Activated CD8-positive, alpha-beta memory T cell treated with anti-CD3 and anti-CD28 coated beads, Interleukin-2, amount 50 U/mL, for 48 hours (primary cell): ENCODE results near the gene LRP1-AS.

Experiments
- DNase-seq: peaks from one replicate; pipeline ENCODE4 v3.0.0-alpha.2; 2020

LRP1-AS gene

DNA sequence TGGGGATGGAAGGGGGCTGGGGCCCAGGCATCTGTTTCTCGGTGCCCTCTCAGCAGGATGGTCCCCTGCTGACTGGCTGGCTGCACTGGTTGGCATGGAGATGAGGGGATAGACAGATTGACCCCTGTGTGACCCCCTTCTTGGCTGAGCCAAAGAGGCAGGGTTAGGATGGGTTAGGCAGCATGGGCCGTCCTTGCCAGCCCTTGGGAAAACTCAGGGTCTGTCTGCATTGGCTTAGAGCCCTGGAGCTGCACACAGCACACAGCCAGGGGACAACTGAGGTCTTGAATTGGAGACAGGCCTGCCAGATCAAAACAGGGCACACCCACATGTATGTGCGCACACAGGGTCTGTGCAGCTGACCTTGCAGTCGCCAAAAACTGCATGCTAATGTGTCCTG is 11.2 kb upstream of the LRP1-AS start:
- DNase-seq, result no peak

DNA sequence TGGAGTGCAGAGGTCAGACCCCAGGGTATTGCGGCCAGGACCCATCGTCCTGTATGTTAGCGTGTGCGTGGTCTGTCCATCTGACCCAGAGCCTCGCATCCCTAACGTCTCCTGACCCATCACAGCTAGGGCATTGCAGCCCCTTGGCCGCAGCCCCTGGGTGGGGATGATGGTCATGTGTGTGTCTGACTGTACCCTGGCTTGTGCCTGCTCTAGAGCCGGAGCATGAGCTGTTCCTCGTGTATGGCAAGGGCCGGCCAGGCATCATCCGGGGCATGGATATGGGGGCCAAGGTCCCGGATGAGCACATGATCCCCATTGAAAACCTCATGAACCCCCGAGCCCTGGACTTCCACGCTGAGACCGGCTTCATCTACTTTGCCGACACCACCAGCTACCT is 10.8 kb upstream of the LRP1-AS start:
- DNase-seq, result no peak

DNA sequence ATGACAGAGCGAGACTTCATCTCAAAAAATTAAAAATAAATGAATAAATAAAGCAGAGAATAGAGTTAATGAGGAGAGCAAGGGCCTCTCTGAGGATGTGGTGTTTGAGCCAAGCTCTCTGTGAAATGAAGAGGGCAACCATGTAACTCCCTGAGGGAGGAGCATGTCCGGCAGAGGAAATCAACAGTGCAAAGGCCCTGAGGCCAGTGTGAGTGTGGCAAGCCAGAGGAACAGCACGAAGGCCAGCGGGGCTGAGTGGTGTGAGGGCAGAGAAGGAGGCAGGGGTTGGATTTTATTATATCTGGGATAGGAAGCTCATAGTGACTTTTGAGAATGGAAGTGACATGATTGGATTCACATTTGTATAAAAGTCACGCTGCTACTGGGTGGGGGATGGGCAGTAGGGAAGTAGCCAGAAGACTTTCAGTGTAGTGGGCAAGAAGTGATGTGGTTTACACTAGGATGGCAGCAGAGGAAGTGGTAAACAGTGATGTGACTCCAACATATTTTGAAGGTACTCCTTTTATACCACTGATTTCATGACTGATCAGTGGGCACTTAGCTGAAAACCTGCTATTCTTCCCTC is 10.3 kb upstream of the LRP1-AS start:
- DNase-seq, result no peak

DNA sequence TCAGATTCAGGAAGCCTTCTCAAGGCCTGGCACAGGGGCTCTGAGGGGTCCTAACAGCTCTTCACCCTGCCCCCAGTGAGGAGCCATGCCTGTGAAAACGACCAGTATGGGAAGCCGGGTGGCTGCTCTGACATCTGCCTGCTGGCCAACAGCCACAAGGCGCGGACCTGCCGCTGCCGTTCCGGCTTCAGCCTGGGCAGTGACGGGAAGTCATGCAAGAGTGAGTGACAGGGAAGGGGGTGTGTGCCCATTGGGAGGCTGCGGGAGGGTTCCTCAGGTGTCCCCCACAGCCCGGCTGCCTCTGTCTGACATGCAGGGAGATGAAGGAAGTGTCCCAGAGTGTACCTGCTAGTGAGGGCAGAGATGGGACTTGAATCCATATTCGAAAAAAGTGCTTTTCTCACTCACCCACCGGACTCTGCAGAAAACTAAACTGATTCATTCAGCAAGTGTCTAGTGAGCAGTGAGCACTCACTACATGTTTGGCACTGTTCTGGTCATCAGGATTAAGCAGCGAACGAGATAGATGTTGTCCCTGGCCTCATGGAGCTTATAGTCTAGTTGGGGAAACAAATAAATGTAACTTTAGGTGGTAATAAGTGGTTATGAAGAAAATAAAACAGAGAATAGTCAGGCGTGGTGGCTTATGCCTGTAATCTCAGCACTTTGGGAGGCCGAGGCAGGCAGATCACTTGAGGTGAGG is 9.4 kb upstream of the LRP1-AS start:
- DNase-seq, result no peak

DNA sequence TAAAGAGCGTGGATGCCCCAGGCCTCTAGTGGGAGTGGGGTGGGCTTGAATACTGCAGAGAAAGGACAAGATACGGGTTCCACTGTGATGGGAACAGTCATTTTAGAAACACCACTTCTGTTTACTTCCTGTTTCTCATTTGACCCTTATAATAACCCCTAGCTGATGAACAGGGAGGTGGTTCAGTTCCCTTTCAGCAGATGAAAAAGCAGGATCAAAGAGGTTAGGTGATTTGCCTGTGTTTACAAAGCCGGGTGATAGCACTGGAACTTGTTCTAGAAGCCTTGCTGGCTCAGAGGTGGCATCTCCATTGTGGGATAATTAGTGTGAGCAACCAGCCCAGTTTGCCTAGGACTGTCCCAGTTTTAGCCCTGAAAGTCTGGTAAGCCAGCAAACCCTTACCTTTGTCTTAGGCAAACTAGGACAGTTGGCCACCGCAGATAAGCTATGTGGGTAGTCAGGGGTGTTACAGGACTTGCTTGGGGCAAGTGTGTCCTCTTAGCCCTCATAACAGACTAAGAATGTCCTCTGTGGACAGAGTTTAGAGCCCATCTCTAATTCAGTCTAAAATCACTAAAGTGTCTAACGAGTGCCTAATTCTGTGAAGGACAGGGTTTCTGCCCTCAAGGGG is 7.5 kb upstream of the LRP1-AS start:
- DNase-seq, result no peak

DNA sequence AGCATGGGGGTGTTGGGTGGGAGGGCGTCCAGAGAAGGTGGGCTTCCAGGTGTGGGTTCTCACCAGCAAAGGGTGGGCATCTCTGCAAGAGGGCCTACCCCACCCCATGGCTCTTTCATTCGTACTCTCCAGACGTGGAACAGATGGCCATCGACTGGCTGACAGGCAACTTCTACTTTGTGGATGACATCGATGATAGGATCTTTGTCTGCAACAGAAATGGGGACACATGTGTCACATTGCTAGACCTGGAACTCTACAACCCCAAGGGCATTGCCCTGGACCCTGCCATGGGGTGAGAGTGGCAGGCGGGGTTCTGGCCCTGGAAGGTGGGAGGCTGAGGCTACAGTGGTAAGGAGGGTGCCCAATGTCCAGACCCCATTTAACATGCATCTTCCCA is 6.7 kb upstream of the LRP1-AS start:
- DNase-seq, result no peak

DNA sequence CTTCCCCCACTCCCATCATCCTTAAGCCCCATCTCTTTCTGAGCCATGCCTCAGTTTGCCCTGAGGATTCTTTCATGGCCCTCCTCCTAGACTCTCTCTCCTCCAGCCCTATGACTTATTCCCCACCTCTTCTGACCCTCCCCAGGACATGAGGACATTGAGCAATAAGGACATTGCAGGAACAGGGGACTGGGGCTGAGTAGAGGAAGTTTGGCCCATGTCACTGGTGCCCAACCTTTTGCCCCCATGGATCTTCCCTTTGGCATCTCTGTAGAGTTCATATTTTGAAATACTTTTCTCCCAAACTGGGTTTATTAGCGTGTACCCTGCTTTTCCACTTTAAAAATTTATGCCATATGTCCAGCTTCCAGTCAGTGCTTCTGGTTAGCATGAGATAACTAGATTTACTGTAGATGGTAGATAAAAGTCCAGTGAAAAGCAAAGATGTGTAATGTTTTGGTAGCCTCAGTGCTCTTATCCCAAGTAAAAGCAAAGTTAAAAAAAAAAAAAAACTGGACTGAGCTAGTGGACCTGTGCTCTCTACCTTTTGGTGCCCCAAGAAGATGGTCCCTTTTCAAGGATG is 6.1 kb upstream of the LRP1-AS start:
- DNase-seq, result no peak

DNA sequence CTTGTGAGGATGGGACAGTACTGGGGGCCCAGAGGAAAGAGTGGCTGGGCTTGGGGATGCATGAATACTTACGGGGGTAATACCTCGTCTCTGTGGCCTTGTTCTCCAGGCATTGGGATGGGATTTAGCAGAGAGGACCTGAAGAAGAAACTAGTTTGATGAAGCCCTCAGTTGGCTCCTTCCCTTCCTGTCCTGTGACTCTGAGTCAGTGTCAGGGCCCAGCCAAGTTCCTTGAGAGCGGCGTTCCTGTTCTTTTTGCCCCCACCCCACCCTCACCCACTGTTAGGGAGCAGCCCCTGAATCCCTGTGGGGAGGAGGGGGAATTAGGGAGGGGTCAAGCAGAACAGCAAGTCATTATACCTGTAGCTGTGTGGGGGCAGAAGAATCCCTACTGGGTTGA is 5.2 kb upstream of the LRP1-AS start:
- DNase-seq, result no peak

DNA sequence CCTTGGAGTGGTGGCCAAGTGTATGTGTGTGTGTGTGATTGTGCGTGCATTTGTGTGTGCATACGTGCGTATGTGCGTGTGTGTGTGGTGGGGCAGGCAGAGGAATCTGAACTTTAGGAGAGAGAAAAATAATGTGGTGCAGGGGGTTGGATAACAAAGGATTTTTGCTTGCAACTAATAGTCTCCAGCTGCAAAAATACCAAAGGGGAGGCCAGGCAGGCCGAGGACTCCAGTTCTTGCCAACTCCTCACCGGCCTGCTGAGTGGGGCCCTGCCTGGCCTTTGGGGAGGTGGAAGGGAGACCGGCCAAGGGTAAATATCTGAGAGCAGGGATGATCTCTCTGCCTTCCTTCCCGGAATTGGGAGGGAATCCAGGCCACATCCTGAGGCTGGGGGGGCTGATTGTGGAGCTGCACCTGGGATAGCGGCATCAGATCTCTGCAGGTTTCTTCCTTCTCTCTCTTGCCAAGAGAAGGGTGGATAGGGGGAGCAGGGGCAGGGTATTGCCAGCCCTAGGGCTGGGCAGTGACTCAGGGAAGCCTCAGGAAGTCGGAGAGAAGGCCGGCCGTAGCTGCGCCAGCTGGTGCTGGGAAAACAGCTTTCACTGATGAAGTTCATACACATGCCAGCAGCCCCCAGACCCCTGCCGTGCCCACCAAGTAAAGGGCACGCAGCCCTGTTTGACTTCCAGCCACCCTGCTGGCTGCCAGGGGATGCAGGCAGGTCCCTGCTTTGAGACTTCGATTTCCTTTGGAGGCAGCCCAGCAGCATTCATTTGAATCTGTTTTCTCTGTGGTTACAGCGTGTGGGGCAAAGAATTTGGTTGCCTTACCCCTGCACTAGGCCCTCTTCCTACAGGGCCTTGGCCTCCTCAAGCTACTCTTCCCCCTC is 4.6 kb upstream of the LRP1-AS start:
- no peak for DNase-seq

DNA sequence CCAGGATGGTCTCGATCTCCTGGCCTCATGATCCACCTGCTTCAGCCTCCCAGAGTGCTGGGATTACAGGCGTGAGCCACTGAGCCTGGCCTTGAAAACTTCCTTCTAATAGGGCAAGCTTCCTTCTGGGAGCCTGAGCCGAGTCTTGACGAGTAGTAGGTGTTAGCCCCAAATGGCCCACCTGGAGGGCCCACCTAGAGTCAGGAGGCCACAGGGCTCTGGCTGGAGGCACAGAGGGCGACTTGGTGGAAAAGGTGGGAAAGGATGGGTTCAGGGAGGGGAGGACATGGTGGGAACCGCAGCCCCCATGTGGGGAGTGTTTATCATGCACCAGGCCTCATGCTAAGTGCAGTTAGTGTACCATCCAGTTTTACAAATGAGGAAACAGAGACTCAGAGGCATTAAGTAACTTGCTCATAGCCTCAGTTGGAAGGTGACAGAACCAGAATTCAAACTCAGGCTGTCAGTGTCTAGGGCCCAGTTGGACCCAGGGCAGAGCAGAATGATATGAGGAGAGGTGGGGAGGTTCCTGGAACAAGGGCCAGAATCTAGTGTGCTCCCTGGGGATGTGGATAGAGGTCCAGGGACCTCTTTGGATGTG is 3.1 kb upstream of the LRP1-AS start:
- DNase-seq, result no peak

DNA sequence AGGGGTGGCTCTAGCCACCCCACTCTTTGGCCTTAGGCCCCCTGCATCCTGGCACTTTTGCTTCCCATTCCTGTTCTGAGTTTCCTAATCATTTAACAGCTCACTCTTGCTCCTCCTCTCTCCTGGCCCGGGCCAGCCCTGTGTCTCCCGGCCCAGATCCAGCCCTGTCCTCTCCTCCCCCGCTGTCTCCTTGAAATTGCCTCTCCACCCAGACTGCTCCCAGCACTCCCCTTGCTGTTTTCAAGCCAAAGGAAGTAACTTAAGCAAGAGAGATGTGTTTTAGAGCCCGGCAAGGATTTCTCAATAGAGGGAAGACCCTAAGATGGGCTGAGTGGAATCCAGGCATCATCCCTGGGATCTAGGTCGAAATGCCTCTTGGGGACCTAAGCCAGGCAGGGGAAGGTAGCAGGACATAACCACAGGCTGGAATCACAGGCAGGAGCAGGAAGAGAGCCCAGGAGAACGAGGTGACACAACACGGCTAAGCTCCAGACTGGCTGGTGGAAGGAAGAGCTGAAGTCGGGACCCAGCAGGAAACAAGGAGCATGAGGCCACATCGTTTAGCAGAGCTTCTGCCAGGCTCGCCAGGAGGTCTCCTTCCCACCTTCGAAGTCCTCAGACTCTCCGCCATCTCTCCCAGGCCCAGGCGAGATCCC is 2.0 kb upstream of the LRP1-AS start:
- DNase-seq, result no peak

DNA sequence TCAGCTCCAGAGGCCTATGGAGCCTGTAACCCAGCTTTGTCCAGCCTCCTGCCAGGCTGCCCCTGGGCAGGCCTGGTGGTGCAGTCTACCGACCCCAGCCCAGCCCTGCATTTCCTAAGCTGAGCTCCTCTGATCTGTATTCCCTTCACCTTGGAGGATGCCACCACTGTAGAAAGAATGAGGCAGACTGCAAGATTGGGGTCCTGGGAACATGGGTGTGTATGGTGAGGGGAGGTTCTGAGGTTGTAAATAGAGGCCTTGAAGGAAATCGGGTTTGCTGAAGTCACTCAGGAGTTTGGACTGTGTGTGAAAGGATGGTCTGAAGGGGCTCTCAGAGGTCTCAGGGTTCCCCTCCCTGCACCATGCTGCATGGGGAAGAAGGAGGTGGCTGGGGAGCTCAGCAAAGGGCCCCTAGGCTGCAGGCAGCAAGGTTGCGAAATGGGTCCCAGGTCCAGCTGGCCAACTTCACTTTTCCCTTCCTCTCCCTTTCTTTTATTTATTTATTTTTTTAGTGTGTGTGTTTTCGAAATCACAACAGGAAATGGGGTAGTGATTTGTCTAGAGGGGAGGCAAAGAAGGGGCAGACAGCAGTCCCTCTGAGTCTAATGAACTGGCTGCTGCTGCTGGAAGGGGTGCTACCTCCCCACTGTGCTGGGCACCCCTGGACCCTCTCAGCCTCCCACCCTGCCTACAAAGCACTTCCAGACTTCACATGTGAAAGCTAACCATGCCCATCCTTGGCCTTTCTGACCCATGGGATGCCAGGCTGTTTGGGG is 1.2 kb upstream of the LRP1-AS start:
- DNase-seq, result no peak

DNA sequence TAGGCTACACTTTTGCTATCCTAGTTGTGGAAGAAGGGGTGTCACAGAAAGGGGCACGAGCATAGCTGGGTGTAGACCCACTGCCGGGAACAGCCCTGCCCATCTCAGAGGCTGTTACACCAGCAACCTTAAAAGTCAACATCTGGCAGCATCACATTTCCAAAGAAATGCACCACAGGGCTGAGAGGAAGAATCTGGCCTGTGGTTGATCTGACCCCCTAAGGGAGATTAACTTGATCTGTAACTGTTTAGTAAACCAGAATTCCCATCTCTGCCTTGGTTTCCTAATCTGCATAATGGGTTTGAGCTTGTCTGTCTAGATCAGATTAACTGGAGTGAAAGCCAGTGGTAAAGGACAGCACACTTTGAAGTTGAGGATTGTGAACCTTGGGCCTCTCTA is 1.3 kb downstream of the LRP1-AS start:
- no peak for DNase-seq

DNA sequence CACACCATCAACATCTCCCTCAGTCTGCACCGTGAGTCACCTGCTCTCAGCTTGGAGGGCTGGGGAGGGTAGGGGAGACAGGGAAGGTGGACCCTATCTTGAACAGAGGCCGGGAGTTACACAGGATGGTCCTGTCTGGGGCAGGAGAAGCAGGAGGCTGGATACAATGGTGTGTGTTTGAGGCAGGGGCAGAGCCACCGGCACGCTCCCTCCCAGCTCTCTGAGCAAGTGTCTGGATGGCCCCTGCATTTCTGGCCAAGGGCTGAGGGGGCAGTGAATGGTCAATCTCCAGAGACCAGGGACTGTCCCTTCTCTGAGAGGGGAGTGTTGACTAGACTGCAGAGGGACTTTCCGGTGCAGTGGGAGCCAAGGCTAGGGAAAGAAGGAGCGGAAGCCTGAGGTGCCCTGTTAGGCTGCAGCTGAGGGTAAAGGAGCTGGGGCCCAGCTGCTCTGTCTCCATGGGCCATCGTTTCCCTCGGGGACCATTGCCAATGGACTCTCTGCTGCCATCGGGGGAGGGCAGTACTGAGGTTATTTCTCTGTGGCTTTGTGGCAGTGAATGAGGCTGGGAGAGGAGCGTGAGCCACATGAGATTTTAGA is 1.9 kb downstream of the LRP1-AS start:
- DNase-seq, result no peak

DNA sequence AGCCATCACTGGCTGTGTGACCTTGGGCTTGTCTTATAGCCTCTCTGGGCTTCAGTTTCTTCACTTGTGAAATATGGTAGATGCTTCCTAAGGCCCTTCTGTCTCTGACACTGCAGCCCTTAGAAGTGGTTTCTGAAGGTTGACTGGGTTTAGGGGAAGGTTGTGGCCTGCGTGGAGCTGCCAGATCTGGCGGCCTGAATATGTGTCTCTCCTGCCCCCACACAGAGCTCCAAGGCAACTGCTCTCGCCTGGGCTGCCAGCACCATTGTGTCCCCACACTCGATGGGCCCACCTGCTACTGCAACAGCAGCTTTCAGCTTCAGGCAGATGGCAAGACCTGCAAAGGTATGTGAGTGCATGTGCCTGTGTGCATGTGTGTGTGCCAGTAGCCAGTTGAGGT is 4.0 kb downstream of the LRP1-AS start:
- DNase-seq, result no peak

DNA sequence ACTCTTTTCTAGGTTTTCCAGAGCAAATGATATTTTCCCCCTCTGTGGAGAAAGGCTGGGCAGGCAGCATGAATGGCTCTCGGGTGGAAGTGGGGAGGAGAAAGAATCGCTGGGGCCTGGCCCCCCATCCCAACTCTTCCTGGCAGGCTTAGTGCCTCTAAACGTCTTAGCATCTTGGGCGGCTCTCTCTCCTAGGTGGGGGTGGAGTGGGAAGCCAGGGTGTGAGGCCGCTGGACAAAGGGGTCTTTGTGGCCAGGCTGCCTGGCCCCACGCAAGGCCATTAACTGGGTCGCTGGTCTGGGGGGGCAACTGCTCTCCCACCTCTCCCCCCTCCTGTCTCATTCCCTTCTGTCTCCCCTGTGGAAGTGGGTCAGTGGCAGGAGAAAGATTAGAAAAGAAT is 4.7 kb downstream of the LRP1-AS start:
- no peak for DNase-seq

DNA sequence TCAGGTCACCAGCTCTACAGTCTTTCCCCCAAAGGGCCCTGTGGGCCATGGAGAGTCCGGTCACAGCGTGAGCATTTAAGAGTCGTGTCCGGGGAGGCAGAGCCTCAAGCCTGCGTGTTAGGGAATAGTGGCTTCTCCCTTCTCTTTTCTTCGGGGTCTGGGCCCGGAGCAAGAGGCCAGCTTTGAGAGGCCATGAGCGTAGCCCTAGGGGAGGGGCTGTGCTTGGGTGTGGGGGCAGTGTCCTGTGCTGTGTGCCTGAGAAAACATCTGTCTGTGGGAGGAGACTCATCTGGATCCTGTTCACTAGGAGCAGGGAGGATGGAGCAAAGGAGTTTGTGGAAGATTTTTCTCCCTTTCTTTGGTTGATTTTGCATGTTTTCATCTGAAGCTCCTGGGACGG is 5.3 kb downstream of the LRP1-AS start:
- no peak for DNase-seq

DNA sequence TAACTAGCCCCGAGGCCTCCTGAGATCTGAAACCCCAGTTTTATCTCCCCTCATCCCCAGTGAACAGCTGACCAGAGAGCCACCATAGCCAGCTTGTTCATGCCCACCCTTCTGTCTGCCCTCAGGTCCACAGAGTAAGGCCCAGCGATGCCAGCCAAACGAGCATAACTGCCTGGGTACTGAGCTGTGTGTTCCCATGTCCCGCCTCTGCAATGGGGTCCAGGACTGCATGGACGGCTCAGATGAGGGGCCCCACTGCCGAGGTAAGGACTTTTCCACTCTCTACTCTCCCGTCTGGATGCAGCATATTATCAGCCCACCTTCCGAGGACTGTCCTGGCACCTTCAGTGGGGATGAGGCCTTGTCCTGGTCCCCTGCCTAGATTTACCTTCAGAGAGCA is 6.2 kb downstream of the LRP1-AS start:
- no peak for DNase-seq

DNA sequence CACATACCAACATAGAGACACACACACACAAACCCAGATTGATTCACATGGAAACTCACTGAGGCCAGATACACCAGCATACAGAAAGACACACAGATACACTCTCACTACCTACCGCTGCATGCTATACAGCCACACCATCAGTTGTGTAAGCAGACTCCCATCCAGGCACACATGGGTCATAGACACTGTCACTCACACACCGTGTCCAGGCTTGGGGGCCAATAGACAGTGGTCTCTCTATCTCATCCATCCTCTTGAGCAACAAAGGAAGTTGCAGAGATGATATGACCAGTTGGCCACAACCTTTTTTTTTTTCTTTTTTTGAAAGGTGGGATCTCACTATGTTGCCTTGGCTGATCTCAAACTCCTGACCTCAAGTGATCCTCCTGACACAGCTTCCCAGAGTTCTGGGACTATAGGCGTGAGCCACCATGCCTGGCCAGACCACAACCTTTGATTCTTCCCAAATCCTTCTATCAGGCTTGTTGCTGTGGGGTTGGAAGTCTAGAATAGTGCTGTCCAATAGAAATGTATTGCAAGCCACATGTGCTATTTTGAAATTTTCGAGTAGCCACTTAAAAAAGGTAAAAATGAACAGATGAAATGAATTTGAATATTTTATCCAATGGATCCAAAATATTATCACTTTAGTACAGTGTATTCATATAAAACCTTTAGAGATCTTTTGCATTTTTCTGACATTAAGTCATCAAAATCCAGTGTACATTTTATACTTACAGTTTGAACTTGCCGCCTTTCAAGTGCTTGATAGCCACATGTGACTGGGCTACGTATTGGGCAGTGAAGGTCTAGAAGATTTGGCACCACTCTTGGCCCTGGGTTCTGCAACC is 7.4 kb downstream of the LRP1-AS start:
- no peak for DNase-seq
